GM10266 (cell line): ENCODE results near the gene MMP1.

ENCODE experiments used
- DNase-seq: peaks from one replicate; pipeline ENCODE4 v3.0.0; 2012; ENCODE audit errors: extremely low spot score
- TF ChIP-seq, protein P1 (sequence below): IDR thresholded peaks from 2 replicates; pipeline ENCODE4 v1.5.1; 2012; ENCODE audit warnings: mild to moderate bottlenecking, low read depth; ENCODE audit not compliant: control insufficient read depth, insufficient read depth; ENCODE audit errors: missing control alignments

The MMP1 gene

DNA sequence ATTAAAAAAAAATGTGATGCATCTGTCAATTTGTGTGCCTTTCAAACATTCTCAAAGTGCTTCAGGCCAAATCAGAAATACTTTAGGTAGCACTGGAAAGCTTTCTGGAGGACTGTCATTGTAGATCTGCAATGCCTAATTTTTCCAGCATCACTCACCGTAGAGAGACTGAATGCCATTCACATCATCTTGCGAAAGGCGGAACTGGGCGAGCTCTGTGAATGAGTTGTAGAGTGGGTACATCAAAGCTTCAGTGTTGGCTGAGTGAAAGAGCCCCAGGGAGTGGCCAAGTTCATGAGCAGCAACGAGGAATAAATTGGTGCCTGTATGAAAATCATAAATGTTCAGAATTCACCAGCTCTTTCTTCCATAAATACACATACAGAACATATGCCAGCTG, 21.5 kb downstream of the MMP1 start:
- TF ChIP-seq, protein P1, sequence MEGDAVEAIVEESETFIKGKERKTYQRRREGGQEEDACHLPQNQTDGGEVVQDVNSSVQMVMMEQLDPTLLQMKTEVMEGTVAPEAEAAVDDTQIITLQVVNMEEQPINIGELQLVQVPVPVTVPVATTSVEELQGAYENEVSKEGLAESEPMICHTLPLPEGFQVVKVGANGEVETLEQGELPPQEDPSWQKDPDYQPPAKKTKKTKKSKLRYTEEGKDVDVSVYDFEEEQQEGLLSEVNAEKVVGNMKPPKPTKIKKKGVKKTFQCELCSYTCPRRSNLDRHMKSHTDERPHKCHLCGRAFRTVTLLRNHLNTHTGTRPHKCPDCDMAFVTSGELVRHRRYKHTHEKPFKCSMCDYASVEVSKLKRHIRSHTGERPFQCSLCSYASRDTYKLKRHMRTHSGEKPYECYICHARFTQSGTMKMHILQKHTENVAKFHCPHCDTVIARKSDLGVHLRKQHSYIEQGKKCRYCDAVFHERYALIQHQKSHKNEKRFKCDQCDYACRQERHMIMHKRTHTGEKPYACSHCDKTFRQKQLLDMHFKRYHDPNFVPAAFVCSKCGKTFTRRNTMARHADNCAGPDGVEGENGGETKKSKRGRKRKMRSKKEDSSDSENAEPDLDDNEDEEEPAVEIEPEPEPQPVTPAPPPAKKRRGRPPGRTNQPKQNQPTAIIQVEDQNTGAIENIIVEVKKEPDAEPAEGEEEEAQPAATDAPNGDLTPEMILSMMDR = no peak
- DNase-seq = no peak

- TF ChIP-seq, protein P1 = no peak
- DNase-seq = no peak
These were observed 24.6 kb downstream of the MMP1 start for GRCh38 chr11:102773386-102773785.

DNA sequence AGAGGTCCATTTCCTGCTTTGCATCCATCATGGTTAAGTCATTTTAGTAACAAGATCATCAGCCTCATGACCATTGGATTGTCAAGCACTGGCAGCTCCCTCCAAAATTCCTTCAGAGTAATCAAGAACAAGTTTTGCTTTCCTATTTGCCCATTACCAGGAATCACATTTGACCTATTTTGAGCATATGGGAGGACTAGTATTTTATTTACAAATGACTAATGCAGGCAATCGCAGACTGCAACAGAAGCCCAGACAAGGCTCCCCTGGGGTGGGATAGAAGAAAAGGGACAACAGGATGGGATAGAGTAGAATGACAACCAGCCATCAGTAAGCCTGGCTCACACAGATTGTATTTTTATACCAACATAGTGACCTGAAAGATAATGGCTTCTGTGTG, 26.6 kb downstream of the MMP1 start:
- TF ChIP-seq, protein P1 = no peak
- no peak for DNase-seq

DNA sequence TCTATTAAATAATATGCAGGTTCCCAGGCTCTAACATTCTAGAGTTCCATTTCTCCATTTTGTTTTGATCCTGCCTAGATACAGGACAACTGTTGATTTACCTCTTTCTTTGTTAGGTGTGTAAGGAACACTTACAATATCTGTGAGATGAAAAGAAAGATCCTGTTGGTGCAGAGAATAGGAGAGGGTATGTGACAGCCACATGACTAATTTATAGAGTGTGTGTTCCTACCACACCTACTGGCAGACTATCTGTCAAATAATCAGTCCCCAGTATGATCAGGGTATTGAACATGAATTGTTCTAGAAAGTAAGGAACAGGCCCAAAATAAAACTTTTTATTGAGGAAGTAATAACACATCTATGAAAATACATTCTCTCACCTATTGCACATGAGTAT, 27.8 kb downstream of the MMP1 start:
- TF ChIP-seq, protein P1 = no peak

GRCh38 chr11:102767800-102768199, 30.2 kb downstream of the MMP1 start:
- DNase-seq = no peak
- TF ChIP-seq, protein P1 = no peak

More for the DNA sequence above, 27.8 kb downstream of the MMP1 start:
- no peak for DNase-seq

DNA sequence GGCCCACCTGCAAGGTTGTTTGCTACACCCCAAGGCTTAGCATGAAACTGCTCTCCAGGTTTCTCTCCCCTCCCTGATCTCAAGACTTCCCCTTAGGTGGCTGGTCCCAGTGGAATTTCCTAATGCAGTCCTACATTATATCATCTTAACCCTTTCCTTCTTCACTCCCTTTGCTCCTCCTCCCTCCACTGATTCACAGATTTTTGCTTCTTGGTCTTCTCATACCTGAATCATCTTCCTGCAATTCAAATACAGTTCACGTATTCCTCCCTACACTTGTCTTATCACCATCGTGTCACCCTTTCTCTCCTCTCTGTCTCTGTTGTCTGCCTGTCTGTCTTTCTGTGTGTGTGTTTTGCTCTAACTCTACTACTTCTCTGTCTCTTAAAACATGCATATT, 34.5 kb downstream of the MMP1 start:
- DNase-seq = no peak
- TF ChIP-seq, protein P1 = no peak

GRCh38 chr11:102762361-102762767, 35.6 kb downstream of the MMP1 start:
- DNase-seq = no peak
- TF ChIP-seq, protein P1 = no peak
